Epithelial cell of prostate (primary cell): ENCODE measurements around the gene EVI5L.
"Not testable (repeated sequence)": the region's sequence is repeated elsewhere in the genome, so short reads cannot be mapped to it uniquely, and the experiment has no call there.

ENCODE experiments used
- DNase-seq: peaks from one replicate; pipeline ENCODE4 v3.0.0-alpha.2; 2011; ENCODE audit warnings: low read depth, low spot score
- H3K27ac ChIP-seq: fragments of 450-650 bp; 2 replicates; pipeline ENCODE4 v1.5.1; 2017; ENCODE audit warnings: mild to moderate bottlenecking

EVI5L gene

DNA sequence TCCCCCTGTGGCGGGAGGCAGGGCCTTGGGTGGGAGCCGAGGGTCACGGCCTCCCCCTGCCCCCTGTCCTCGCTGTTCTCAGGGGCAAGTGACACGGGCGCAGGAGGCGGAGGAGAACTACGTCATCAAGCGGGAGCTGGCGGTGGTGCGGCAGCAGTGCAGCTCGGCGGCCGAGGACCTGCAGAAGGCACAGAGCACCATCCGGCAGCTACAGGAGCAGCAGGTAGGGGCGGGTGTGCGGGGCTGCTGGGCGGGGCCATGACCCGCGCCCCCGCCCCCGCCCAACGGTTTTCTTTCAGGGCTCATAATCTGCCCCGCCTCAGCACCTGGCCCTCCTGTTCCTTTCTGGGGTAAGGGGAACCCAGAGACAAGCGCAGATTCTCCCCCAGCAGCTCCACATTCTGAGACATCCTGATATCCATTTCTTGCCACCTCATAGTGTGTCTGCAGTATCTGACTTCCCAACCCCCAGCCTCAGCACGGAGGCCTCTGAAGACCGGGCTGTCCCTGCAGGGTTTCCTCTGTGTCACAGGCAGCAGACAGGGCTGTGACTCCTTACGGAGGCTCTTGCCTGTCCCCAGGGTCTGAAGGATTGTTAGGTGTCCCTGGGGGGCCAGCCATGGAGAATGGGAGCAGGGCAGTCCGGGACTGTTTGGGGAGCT, 28.2 kb downstream of the EVI5L start:
- DNase-seq, result no peak
- no peak overlapping the region for H3K27ac ChIP-seq

DNA sequence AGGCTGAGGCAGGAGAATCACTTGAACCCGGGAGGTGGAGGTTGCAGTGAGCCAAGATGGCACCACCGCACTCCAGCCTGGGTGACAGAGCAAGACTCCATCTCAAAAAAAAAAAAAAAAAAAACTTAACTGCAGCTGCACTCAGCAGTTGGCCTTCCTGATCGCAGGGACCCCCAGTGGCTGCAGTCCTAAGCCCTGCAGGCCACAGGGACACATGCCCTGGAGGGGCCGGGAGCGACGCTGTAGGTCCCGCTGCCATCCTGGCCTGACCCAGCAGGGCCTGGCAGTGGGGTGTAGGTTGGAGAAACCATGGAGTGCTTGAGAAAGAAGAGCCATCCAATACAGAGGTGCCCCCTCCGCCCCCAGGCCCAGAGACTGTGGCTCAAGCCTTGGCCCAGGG, 29.1 kb downstream of the EVI5L start:
- not testable (repeated sequence) for DNase-seq, H3K27ac ChIP-seq

DNA sequence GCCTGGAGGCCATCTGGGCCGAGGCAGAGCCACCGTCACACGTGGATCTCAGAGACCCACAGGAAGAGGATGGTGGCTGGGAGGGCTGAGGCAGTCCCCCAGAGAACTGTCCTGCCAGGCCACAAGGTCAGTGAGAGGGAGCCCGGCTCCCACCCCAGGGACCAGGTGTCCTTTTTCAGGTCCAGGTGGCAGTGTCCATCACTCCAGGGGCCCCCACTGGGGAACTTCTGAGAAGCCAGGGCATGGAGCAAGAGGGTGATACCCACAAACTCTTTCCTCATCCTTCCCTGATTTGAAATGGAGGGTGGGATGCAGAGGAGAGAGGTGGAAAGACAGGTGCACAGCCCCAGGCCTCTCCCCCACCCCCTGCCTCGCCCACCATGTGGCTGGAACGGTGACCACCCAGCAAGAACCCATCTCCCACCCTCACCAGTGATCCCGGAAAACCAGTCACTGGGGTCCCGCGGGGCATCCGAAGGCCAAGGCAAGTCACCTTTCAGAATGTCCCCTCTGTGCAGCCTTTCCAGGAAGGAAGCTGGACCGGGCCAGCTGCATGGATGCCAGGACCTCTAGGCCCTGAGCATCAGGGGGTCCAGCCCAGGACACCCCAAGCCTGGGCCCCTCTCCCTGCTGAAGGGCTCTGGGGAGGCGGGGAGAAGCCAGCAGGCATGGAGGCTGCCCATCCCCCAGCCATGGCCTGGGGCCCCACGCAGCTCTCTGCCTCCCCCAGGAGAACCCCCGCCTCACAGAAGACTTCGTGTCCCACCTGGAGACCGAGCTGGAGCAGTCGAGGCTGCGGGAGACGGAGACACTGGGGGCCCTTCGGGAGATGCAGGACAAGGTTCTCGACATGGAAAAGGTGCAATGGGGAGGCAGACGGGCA, 30.1 kb downstream of the EVI5L start:
- no peak for DNase-seq
- no peak overlapping the region for H3K27ac ChIP-seq

DNA sequence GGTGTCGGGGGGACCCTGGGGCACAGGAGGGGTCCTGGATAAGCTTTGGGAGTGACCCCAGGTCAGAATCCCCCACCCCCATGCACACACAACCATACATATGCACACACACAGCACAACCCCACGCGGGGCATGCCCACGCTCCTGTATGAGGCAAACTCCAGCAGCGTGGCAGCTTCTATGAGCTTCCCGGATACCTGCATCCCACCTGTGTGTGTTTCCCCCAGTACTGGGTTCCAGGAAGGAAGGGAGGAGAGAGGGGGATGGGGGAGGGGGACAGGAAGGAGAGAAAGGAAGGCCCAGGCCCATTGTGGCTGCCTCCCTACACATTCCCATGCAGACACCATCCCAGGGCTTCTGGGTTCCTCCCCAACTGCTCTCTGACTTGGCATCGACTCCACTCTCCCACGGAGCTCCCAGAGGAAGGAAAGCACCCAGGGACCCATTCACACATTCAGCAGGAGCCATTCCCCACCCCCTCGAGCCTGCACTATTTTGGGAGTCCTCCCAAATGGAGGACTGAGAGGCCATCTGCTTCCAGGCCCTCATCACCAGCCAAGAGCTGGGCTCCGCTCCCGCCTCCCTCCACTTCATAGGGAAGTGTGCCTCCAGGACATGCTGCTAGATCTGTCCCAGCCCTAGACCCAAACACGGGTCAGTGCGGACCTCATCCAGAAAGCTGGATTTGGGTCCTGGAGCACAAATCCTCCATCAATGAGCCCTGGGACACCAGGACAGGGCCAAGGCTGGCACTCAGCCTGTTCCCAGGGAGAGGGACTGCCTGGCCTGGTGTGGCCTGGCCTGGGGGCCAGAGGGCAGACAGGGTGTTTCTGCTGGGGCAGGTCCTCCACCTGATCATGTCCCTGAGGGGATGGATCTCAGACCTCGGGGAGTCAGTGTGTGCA, 30.9 kb downstream of the EVI5L start:
- no peak for DNase-seq
- no peak overlapping the region for H3K27ac ChIP-seq

DNA sequence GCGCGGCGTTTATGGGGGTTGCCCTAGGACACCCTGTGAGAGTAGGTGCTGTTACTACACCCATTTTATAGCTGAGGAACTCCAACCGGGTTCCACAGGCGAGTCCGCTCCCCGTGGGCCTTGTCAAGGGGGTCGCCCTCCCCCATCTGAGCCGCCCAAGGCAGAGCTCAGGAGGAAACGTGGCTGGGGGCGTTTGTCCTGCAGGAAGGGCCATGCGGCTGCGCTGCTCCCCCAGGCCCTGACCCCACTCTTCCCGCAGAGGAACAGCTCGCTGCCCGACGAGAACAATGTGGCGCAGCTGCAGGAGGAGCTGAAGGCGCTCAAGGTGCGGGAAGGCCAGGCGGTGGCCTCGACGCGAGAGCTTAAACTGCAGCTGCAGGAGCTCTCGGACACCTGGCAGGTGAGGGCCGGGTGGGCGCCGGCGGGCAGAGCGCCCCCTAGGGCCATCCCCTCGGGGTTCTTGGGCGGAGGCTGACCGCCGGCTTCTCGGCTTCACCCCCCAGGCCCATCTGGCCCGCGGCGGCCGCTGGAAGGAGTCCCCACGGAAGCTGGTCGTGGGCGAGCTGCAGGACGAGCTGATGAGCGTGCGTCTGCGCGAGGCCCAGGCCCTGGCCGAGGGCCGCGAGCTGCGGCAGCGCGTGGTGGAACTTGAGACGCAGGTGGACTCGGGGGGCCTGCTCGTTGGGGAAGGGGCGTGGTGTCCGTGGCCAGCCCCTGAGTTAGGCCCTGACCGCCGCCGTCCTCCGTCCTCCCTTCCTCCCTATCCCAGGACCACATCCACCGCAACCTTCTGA, 31.8 kb downstream of the EVI5L start:
- H3K27ac ChIP-seq, result no peak overlapping the region
- no peak for DNase-seq

DNA sequence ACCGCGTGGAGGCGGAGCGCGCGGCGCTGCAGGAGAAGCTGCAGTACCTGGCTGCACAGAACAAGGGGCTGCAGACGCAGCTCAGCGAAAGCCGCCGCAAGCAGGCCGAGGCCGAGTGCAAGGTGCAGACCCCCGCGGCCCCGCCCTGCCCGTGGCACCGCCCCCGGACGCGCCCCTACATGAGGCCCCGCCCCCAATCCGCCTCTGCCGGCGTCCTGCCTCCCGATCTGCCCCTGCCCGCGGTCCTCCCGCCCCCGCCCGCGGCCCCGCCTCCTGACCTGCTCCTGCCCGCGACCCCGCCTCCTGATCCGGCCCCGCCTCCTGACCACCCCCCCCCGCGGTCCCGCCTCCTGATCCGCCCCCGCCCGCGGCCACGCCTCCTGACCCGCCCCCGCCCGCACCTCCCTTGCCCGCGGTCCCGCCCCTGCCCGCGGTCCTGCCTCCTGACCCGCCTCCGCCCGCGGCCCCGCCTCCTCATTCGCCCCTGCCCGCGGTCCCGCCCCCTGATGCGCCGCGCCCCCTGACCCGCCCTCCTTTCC, 32.5 kb downstream of the EVI5L start:
- no peak for DNase-seq
- no peak overlapping the region for H3K27ac ChIP-seq

DNA sequence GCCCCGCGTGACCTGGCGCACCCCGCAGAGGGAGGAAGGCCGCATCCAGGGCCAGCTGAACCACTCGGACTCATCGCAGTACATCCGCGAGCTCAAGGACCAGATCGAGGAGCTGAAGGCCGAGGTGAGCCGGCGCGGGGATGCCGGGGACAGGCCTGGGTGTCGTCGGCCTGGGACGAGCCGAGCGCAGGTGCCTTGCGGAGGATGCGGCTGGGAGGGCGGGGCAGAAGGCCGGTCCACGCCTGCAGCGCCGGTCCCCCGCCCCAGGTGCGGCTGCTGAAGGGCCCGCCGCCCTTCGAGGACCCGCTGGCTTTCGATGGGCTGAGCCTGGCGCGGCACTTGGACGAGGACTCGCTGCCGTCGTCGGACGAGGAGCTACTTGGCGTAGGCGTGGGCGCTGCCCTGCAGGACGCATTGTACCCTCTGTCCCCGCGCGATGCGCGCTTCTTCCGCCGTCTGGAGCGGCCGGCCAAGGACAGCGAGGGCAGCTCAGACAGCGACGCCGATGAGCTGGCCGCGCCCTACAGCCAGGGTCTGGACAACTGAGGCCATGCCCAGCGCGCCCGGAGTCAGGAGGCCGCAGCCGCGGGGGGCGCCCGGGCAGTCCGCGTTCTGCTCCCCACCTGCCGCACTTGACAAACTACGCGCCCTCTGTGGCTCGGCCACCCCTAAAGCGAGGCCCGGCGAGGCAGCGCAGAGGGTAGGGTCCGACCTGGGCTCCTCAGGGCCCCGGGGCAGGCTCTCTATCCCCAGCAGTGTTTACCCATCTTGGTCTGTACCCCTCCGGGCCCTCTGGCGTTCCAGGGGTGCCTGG, 33.3 kb downstream of the EVI5L start:
- H3K27ac ChIP-seq, result no peak overlapping the region
- DNase-seq, result no peak

DNA sequence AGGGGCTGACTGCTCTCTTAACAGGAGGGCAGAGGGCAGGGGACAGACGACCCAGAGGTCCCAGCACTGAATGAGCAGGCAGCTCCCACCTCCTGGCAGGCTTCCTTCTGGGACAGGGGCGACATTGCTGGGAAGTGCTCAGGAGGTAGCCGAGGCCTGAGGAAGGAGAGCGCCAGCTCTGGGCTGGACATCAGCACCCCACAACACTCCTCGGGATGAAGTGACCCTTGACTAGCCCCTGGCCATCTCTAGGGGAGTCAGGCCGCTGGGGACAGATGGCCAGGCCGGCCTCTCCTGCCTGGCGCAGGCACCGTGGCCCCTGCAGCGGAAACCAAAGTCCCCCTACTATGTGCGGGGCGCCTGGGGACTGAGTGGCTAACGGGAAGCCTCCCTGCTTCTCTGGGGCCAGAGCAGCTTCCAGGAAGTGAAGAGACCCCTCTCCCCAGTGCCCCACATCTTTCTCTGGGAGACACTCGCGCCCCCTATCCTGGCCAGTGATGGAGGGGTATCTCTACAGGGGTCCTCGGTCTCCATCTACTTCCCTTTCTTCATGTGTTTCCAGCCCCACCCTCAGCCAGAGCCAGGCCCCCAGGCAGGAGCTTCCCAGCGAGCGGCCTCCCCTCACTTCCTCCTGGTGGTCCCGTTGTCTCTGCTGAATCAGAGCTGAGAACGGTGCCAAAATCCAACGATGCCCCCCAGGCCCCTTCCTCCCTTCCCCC, 34.1 kb downstream of the EVI5L start:
- no peak overlapping the region for H3K27ac ChIP-seq
- no peak for DNase-seq

DNA sequence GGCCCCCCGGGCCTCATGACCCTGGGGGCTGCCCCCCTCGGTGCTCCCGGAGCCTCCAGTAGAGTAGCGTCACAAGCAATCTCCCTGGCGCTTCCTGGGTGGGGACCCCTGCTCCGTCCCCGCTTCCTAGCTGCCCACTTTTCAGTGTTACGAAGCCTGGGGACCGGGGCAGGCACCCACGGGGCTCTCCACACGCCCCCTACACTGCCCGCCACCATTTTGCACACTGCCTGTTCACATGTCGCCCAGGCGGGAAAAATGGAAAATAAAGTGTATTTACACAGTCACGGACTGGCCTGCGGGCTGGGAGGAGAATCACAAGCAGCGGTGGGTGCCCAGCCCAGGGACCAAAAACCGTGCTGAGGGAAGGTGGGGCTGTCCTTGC, 34.7 kb downstream of the EVI5L start:
- H3K27ac ChIP-seq, result no peak overlapping the region
- no peak for DNase-seq

DNA sequence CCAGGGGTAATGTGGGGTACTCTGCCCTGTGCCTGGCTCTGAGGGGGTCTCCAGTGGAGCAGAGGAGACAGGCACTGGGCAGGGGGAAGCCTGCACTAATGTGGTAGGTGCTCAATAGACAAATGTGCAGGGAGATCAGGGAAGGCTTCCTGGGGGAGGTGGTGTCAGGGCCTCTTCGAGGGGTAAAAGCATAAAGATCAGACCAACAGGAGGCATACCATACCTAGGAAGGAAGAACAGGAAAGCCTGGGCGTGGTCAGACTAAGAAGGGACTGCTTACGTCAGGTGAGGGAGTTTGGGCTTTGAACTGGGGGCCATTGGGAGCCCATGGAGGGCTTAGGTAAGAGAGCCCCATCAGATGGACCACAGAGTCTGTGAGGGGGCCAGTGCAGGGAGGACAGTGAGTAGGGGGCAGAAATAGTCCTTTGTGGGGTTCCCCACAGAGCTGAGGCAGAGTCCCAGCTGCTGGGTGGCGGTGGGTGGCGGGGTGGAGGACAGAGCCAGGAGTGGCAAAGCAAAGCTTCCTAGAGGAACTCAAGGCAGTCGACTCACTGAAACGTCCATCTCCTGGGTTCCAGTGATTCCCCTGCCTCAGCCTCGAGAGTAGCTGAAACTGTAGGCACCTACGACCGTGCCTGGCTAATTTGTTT, 35.4 kb downstream of the EVI5L start:
- no peak for DNase-seq
- H3K27ac ChIP-seq, result no peak overlapping the region

DNA sequence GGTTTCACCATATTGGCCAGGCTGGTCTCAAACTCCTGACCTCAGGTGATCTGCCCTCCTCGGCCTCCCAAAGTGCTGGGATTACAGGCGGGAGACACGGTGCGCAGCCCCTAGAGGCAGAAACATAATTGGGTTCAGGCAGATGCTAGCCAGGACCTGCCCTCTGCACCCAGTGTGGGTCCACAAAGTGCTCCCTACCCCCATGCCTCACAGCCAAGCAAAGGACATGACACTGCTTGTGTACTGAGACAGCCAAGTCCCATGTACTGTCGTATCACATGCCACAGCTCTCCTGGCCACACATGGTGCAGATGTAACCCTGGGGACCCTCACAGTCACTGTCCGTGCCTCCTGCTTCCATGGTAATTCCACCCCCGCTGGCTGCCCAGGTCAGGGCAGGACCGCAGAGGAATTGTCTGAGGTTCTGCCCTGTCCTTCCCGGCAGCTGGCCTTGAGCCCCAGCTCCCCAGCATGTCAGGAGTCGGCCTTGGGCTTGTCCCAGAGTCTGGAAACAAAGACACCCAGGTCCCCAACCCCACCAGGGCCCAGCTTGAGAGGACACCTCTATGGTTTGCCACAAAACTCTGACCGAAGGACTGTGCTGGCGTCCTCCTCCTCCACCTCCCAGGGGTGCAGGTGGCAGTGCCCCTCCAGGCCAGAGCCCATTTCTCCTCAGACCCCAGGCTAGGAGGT, 36.5 kb downstream of the EVI5L start:
- DNase-seq, result no peak
- no peak overlapping the region for H3K27ac ChIP-seq

DNA sequence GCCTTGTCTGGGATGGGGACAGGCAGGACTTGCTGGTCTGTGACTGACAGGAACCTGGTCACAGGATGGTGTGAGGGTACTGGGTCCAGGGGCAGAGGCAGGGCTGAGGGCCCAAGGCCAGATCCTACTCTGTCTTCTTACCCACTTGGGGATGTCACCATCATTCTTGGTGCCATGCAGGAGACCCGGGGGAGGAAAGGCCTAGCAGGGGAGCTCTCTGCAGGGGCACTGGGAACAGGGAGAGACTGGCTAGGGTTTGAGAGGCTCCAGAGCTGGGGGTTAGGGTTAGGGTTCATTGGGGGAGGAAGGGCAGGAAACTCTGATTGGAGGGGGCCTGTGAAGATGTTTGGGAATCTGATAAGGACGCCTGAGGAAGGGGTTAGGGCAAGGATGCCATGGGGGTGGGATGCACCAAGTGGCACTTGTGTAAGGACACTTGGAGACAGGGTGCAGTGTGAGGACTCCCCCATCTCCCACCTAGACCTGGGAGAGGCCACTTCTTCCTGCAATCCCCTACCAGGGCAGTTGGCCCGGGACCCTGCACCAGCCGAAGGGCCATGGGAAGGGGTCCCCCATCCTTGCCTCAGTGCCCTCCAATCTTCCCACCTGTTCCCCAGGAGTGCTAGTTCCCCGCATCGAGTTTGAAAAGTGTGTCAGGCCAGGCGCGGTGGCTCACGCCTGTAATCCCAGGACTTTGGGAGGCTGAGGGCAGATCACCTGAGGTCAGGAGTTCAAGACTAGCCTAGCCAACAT, 37.2 kb downstream of the EVI5L start:
- H3K27ac ChIP-seq, result no peak overlapping the region
- DNase-seq, result no peak

DNA sequence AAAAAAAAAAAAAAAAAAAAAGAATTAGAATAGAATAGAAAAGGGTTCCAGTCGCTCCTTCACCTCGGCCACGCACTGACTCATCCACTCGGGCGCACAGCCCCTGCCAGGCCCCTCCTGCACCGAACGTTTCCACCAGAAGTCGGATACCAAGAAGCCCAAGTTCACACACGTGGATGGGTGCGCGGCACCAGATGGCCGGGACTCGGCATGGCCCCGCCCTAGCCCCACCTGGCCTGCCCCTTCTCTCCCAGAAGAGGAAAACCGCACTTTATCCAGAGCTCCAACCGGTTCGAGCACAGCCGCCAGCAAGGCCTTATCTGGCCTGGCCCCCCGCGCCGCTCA, 38.3 kb downstream of the EVI5L start:
- H3K27ac ChIP-seq, result no peak overlapping the region
- no peak for DNase-seq

DNA sequence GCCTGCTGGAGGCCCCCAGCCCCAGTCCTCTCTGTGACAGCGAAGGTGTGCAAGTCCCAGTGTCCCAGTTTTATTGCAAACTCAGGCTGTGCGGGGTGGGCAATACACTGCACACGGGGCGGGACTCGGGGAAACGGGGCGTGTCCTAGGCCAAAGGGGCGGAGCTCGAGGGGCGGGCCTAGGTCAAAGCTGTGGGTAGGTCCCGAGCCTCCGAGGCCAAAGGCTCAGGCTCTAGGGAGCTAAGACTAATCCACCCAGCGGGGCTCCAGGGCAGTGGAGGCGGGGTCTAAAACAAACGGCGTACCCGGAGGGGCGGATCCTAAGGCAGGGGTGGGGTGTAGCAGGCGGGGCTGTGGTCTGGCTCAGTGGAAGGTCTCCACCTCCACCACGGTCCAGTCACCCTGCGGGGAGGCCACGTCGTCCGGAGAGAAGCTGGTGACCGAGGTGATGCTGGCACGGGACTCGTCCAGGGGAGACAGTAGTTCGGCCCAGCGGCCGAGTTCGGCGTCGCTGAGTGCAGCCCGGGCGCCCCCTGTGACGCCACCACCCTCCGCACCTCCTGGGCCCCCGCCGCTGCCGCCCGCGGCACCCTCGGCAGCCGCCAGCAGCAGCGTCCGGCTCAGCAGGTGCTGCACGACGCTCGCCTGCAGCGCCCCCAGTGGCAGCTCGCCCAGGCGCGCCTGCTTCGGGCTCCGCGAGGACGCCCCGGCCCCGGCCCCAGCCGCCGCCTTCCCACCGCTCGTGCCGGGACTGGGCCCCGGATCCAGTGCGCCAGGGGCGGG, 38.8 kb downstream of the EVI5L start:
- no peak for DNase-seq
- peak overlapping the region; percentile 23 for H3K27ac ChIP-seq

DNA sequence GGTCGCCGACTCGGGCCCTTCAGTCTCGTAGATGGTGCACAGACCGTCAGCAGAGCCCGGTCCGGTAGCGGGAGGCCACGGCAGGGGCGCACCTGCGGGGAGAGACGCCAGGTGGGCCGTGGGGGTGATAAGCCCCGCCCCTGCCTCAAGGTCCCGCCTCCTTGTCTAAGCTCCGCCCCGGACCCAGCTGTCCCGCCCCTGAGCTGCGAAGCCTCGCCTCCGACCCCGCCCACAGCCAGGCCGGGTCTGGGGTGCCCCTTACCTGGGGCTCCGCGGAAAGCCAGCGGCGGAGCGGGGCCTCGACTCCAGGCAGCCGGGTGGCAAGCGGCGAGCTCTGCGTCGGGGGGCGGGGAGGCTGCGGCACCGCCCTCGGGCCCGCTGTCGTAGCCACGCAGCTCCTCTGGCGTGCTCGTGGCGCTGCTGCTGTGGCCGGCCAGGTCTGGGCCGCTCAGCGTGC, 39.5 kb downstream of the EVI5L start:
- H3K27ac ChIP-seq, result peak overlapping the region; percentile 23
- no peak for DNase-seq
